Activated CD8-positive, alpha-beta memory T cell treated with anti-CD3 and anti-CD28 coated beads, Interleukin-2, amount 50 U/mL, for 24 hours (primary cell): ENCODE data around the gene ZNF132.

Experiments used
- DNase-seq: peaks from one replicate; pipeline ENCODE4 v3.0.0-alpha.2; 2020; ENCODE audit errors: extremely low read depth

ZNF132 gene

GRCh38 chr19:58387338-58388174, 52.4 kb downstream of the ZNF132 start:
- no peak for DNase-seq

GRCh38 chr19:58386576-58387337, 53.2 kb downstream of the ZNF132 start, which contains the start of gene RPS5:
Gene RPS5 (plus strand): TSS chr19:58387269. CDS start chr19:58388138, 869 bp downstream.
- peak; percentile 92 for DNase-seq

GRCh38 chr19:58385891-58386575, 53.9 kb downstream of the ZNF132 start:
- no peak for DNase-seq

GRCh38 chr19:58385313-58385890, 54.6 kb downstream of the ZNF132 start:
- no peak for DNase-seq

GRCh38 chr19:58382997-58383603, 56.9 kb downstream of the ZNF132 start:
- no peak for DNase-seq
